ENCODE measurements around the gene HYCC2.

DNA sequence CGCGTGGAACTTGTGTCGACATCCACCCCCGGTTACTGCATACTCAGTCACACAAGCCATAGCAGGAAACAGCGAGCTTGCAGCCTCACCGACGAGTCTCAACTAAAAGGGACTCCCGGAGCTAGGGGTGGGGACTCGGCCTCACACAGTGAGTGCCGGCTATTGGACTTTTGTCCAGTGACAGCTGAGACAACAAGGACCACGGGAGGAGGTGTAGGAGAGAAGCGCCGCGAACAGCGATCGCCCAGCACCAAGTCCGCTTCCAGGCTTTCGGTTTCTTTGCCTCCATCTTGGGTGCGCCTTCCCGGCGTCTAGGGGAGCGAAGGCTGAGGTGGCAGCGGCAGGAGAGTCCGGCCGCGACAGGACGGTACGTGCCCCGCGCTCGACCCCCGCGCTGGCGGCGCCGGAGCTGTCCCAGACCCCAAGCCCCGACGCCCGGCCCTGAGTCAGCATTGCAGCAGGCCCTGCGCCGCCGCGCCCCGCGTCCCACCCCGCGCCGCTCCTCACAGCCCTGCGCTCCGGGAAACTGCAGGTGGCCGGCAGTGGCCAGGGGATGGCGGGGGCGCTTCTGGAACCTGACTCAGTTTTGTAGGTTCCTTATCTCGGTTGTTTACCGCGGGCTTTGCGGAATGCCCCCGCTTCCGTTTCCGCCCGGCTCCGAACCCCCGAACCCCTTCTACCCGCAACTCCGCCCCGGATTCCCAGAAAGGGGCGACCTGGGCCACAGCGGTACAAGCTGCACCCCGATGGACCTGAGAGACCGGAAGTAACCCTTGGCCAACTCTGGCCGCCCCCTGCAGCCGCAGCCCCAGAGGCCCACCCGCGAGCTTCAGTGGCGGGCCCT, 44.9 kb upstream of the HYCC2 start, which contains the start of gene CFLAR:
- TF ChIP-seq EZH2 (IDR thresholded peaks at IDR 0.05; ENCODE audit: low read length): no peak
- TF ChIP-seq, protein P1, sequence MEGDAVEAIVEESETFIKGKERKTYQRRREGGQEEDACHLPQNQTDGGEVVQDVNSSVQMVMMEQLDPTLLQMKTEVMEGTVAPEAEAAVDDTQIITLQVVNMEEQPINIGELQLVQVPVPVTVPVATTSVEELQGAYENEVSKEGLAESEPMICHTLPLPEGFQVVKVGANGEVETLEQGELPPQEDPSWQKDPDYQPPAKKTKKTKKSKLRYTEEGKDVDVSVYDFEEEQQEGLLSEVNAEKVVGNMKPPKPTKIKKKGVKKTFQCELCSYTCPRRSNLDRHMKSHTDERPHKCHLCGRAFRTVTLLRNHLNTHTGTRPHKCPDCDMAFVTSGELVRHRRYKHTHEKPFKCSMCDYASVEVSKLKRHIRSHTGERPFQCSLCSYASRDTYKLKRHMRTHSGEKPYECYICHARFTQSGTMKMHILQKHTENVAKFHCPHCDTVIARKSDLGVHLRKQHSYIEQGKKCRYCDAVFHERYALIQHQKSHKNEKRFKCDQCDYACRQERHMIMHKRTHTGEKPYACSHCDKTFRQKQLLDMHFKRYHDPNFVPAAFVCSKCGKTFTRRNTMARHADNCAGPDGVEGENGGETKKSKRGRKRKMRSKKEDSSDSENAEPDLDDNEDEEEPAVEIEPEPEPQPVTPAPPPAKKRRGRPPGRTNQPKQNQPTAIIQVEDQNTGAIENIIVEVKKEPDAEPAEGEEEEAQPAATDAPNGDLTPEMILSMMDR (optimal IDR thresholded peaks at IDR 0.05 in 1 of 3, IDR thresholded peaks at IDR 0.05 in 1 of 3, conservative IDR thresholded peaks at IDR 0.05 in 1 of 3; ENCODE audit: extremely low read depth in 1 of 3, insufficient read depth in 2 of 3, low read length in 3 of 3): no peak
